HG02623 (cell line): ENCODE results near the gene SPSB1.

Experiments
- ATAC-seq: cut with Tn5 transposase; IDR thresholded peaks from one replicate; pipeline ENCODE4 v1.9.1; 2021; ENCODE audit warnings: moderate library complexity; ENCODE audit not compliant: unreplicated experiment

The SPSB1 gene

GRCh38 chr1:9278585-9279153 lies 14.0 kb upstream of the SPSB1 start:
- ATAC-seq = no peak

- no peak for ATAC-seq
Measured at GRCh38 chr1:9279172-9279840, 13.4 kb upstream of the SPSB1 start.

- ATAC-seq = no peak
Measured at GRCh38 chr1:9280015-9280860, 12.5 kb upstream of the SPSB1 start.

- no peak for ATAC-seq
Measured at GRCh38 chr1:9281071-9281827, 11.4 kb upstream of the SPSB1 start.

GRCh38 chr1:9281908-9282695 lies 10.6 kb upstream of the SPSB1 start:
- ATAC-seq = no peak

- ATAC-seq = no peak
Measured at GRCh38 chr1:9282696-9282955, 10.1 kb upstream of the SPSB1 start.

GRCh38 chr1:9284061-9284460 lies 8.6 kb upstream of the SPSB1 start:
- ATAC-seq = no peak

GRCh38 chr1:9286556-9286955 lies 6.1 kb upstream of the SPSB1 start:
- ATAC-seq = no peak

GRCh38 chr1:9289090-9289534 lies 3.6 kb upstream of the SPSB1 start:
- ATAC-seq = no peak

GRCh38 chr1:9289711-9290485 lies 2.8 kb upstream of the SPSB1 start:
- no peak for ATAC-seq

GRCh38 chr1:9291914-9292360 lies 757 bp upstream of the SPSB1 start:
- ATAC-seq = no peak

GRCh38 chr1:9293241-9293532 lies 493 bp downstream of the SPSB1 start:
- ATAC-seq = no peak

GRCh38 chr1:9293533-9294404 lies 1.1 kb downstream of the SPSB1 start:
- no peak for ATAC-seq

GRCh38 chr1:9294405-9294773 lies 1.7 kb downstream of the SPSB1 start:
- no peak for ATAC-seq

- ATAC-seq = no peak
Measured at GRCh38 chr1:9294910-9295636, 2.4 kb downstream of the SPSB1 start.

- no peak for ATAC-seq
Measured at GRCh38 chr1:9295884-9296283, 3.2 kb downstream of the SPSB1 start.

GRCh38 chr1:9296850-9297249 lies 4.2 kb downstream of the SPSB1 start:
- no peak for ATAC-seq

GRCh38 chr1:9297831-9298230 lies 5.1 kb downstream of the SPSB1 start:
- no peak for ATAC-seq

GRCh38 chr1:9298282-9298681 lies 5.6 kb downstream of the SPSB1 start:
- no peak for ATAC-seq
